Measurements from ENCODE around the gene FIZ1.
"Not testable (repeated sequence)": the region's sequence is repeated elsewhere in the genome, so short reads cannot be mapped to it uniquely, and the experiment has no call there.

FIZ1 gene

GRCh38 chr19:55592391-55593090 is 6.8 kb downstream of the FIZ1 start:
- no peak for DNase-seq

DNA sequence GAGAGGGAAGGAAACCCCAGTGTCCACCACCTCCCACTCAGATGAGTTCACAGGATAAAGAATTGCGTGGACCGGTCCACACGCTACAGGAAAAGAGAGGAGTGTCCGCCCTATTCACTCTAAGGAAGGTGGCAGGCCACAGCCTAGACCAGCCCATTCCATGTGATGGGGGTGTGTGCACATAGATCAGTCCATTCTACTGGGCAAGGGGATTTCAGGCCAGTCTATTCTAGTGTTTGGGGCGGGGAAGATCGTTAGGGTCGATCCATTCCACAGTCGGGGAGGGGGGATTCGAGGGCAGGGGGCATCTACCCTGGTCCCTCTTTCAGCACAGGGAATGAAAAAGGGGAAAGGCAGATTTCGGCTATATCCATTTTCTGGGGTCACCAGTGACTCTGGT is 7.8 kb downstream of the FIZ1 start:
- no peak for DNase-seq

GRCh38 chr19:55590617-55591016 is 8.7 kb downstream of the FIZ1 start:
- DNase-seq, result peak; percentile 43 to 55

DNA sequence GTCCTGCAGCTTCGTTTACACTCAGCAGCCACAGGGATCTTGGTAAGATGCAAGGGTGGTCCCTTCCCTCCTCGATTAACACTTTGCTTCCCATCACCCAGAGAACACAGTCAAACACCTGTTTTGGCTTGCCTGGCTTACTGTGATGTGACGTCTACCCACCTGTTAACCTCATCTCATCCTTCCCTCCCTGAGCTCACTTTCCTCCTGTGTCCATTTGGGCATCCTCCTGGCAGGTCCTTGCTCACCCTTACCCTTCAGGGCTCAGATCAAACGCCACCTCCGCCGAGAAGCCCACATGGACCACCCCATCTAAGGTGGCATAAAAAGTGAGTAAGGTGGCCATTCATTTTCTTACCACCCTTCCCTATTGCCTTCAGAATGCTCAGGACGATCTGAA is 9.2 kb downstream of the FIZ1 start:
- no peak for DNase-seq

DNA sequence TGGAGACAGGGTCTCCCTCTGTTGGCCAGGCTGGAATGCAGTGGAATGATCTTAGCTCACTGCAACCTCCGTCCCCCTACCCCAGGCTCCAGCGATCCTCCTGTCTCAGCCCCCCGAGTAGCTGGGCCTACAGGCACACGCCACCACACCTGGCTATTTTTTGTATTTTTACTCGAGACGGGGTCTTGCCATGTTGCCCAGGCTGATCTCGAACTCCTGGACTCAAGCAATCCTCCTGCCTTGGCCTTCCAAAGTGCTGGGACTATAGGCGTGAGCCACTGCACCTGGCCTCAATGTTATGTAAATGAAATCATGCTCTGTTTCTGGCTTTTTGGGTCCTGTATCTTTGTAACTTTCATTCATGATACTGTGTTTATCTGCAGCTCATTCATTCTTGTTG is 10.6 kb downstream of the FIZ1 start:
- no peak for DNase-seq

DNA sequence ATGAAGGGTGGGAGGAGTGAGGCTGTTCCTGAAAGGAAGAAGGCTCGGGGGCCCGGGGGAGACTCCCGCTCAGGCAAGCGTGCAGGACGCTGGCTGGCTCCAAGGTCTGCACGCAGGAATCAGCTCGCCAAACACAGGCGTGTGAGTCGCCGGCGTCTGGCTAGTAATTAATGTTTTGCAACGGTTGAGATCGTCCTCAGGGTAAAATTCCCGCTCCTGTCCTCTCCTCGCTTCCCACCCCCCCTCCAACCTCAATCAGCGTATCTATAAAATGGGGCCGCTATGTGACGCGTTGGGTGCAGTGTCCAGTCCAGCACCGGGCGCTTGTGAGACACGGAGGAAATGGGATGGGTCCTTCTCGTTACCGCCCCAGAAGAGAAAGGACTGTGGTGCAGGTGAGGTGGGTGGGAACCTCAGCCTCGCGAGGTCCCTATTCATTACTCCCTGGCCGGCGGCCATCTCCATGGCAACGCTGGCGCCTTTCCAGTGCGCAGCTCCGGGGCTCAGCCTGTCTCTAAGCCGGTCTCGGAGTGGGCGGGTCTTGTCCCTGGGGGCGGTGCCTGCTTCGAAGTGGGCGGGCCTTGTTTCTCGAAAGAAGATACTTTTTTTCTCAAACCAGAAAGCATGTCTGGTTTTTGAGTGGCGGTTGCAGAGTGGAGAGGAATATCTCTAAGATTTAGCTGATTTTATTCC is 12.2 kb downstream of the FIZ1 start:
- DNase-seq, result peak; percentile 97 to 98

- DNase-seq, result peak; percentile 66 to 72
Observed at GRCh38 chr19:55585658-55586339, 13.5 kb downstream of the FIZ1 start.

DNA sequence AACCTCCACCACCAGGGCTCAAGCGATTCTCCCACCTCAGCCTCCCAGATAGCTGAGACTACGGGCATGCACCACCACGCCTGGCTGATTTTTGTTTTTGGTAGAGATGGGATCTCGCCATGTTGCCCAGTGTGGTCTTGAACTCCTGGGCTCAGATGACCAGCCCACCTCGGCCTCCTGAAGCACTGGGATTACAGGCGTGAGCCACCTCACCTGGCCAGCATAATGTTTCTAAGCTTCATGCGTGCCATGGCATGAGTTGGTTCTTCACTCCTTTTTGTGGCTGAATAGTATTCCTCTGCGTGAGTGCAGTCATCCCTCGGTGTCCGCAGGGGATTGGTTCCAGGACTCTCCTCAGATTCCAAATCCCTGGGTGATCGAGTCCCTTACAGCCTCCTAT is 14.4 kb downstream of the FIZ1 start:
- no peak for DNase-seq

DNA sequence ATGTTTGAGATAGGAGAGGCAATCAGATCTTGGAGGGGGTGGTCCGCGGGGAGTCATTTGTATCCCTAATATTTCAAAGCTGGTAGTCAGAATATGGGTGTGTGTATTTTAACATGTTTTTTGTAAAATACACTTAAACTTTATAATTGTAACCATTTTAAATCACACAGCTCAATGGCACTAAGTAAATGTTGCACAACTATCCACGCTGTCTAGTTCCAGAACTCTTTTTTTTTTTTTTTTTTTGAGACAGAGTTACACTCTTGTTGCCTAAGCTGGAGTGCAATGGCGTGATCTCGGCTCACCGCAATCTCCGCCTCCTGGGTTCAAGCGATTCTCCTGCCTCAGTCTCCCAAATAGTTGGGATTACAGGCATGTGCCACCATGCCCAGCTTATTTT is 15.4 kb downstream of the FIZ1 start:
- not testable (repeated sequence) for DNase-seq

DNA sequence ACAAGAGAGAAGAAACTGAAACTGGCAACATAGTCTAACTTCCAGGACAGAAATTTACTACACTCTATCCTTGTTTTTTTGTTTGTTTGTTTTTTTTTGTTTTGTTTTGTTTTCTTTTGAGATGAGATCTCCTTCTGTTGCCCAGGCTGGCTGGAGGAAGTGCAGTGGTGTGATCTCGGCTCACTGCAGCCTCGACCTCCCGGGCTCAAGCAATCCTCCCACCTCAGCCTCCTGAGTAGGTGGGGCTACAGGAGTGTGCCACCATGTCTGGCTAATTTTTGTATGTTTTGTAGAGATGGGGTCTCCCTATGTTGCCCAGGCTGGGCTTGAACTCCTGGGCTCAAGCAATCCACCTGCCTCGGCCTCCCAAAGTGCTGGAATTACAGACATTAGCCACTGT is 17.0 kb downstream of the FIZ1 start:
- DNase-seq, result not testable (repeated sequence)

DNA sequence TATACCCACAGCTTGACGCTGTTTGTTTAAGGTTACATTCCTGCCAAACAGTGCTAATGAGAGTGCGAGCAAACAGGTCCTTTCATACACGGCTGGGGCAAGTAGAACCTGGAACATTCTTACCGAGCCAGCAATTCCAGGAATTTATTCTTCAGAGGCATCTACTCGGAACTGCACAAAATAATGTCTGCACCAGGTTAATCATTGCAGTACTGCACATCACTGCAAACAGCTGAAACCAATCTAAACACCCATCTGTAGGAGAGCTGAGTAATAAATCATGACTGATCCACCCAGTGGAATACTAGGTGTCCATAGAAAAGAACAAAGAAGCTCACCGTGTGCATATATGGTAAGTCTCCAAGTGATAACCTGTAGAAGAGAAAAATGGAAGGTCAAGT is 17.5 kb downstream of the FIZ1 start:
- no peak for DNase-seq

DNA sequence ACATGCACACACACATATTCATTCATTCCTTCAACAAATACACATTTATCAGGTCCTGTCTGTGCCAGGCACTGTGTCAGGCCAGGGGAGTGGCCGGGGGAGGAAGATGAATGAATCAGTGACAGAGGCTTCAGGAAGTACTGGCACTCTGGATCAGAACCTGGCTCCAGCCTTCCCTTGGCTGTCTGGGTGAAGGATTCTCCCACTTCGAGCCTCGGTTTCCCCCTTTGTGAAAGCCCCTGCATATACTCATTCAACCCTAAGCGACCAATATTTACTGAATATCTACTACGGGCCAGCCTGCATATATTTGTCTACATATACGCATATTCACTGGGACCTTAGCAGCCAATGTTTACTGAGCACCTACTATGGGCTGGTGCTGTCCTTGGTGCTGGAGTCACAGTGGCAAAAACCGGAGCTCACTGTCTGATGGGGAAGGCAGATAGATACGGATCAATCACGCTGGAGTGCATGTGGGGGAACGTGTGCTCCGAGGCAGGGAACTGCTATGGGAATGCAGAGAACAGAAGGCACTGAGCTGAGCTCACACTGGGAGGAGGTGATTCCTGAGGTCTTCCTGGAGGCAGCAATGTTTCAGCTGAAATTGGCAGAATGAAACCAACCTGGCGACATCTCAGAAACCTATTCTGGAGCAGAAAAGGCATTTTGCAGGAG is 18.0 kb downstream of the FIZ1 start:
- no peak for DNase-seq

DNA sequence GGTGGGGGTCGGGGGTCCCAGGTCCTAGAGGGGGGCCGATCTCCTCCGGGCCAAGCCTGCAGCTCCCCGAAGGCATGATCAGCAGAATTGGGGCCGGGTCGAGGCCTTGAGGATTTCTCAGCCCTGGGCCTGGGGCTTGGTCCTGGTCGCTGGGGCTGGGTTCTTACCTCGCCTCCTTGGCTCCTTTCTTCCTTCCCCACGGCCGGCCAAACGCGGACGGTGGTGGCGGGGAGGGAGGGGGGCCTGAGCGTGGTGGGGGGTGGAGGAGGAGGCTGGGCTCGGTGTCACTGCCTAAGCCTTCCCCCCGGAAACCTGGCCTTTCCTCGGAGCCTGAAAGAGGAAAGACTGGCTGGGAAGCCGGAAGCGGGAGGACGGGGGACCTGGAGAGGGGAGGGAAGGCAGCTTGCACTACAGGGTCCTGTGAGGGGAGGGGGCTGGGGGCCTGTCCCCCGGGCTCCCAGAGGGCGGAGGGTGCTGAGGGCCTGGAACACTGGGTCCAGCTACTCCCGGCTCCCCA is 18.6 kb downstream of the FIZ1 start, which contains the start of gene ZNF579:
Gene ZNF579, minus strand, starts transcription at position 221 of the 517 bp plus-strand sequence. CDS start 1,209 bp downstream, outside the sequence.
- DNase-seq, result peak; percentile 88 to 90

DNA sequence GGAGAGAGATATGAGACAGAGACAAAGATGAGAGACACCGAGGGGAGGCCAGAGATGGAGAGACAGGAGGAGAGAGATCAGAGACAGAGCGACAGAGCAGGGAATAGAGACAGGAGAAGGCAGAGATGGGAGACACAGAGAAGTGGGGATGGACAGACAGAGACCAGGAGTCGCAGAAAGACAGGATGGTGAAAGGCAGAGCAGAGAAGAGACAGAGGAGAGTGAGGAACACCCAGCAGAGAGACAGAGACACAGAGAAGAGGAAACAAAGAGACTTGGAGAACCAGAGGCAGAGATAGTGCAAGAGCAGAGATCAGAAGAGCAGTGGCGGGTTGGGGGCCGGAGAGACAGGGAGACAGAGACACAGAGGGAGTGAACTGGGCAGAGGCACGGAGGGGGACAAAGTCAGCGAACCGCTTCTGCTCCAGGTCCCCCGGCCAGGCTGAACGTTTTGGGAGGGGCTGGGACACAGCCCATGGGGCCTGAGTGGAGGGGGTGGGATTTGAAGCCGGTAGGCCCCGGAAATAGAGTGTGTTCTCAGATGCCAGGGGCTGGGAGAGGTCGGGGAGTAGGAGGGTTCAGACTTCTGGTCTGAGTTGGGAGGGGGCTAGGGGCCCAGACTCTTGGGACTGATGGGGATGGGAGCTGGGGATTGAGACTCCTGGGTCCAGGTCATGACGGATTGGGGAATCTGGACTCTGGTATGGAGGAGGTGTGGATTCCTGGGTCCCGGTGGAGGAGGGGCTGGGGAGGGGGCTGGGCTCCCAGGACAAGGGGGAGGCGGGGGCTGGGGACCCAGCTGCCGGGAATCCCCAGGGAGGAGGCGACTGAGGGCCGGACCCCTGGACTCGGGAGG is 19.3 kb downstream of the FIZ1 start:
- DNase-seq, result peak in 1 of 2 experiments; percentile 37

DNA sequence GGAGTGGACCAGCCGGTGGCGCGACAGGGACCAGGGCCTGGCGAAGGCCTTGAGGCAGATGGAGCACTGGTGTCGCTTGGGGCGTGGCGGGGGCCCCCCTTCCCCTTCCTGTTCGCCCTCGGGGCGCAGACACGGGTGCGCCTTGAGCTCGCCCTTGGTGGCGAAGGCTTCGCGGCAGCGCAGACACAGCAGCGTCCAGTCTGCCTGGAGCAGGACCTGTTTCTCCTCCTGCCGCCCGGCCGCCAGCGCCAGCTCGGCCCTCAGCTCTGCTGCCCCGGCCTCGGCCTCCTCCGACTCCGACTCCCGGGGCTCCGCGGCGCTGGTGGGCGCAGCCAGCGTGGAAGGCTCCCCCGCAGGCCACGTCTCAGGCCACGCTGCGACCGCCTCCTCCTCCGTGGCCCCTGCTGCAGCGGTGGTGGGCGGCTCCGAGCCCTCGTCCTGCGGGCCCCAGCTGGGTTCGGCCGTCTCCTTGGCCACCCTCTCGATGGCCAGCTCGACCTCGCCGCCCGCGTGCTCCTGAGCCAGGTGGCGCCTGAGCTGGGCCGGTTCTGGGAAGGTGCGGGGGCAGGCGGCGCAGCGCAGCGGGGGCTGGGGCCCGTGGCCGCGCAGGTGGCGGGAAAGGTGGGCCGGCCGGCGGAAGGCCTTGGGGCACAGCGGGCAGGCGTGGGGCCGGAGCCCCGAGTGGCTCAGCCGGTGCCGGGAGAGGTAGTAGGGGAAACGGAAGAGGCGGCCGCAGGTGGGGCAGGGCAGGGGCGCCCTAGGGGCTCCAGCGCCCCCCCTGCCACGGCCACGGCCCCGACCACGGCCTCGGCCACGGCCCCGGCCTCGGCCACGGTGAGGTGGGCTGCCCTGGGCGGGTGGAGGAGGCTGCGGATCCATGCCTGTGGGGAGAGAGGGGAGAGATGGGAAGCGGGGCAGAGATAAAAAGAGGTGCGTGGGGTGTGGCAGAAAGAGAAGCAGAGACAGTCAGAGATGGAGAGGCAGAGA is 20.3 kb downstream of the FIZ1 start:
- no peak for DNase-seq

- DNase-seq, result no peak
Observed at GRCh38 chr19:55578031-55578760, 21.1 kb downstream of the FIZ1 start.

DNA sequence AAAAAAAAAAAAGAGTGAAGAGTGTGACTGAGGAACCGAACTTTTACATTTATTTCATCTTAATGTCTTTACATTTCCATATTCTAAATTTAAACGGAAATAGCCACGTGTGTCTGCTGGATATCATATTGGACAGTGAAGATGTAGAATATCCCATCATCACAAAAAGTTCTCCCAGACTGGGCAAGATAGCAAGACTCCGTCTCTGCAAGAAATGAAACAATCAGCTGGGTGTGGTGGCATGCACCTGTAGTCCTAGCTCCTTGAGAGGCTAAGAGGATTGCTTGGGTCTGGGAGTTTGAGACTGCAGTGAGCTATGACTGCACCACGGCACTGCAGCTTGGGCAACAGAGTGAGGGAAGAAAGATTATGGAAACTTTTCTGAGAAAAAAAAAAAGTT is 22.6 kb downstream of the FIZ1 start:
- no peak for DNase-seq

DNA sequence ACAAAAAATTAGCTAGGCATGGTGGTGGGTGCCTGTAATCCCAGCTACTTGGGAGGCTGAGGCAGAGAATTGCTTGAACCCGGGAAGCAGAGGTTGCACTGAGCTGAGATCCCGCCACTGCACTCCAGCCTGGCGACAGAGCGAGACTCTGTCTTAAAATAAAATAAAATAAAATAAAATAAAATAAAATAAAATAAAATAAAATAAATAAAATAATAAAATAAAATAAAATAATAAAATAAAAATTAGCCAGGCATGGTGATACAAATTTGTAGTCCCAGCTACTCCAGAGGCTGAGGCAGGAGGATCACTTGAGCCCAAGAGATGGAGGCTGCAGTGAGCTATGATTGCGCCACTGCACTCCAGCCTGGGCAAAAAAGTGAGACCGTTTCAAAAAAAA is 25.4 kb downstream of the FIZ1 start:
- not testable (repeated sequence) for DNase-seq

DNA sequence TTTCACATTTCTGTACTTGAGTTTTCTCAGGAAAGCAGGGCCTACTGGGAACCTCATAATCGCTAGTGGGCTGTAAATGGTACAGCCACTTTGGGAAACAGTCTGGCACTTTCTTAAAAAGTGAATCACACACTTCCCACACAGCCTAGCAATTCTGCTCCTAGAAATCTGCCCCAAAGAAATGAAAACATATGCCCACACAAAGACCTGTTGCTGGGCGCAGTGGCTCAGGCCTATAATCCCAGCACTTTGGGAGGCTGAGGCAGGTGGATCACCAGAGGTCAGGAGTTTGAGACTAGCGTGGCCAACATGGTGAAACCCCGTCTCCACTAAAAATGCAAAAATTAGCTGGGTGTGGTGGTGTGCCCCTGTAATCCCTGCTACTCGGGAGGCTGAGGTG is 29.8 kb downstream of the FIZ1 start:
- not testable (repeated sequence) for DNase-seq

DNA sequence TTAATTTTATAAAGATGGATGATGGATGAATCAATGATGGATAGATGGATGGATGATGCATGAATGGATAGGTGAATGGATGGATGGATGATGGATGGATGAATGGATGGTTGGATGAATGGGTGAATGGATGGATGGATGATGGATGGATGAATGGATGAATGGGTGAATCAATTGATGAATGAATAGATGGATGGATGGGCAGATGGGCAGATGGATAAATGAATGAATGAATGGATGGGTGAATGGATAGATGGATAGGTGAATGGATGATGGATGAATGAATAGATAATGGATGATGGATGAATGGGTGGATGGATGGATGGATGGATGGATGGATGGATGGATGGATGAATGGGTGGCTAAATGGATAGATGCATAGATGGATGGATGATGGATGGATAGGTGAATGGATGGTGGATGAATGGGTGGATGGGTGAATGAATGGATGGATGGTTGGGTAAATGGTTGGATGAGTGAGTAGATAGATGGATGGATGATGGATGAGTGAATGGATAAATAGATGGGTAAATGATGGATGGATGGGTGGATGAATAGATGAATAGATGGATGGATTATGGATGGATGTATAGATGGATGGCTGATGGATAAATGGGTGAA is 31.5 kb downstream of the FIZ1 start:
- no peak for DNase-seq

Data from activated T-cell treated with anti-CD3 and anti-CD28 coated beads, Interleukin-2, amount 50 U/mL, for 48 hours (primary cell).